Upper lobe of left lung (tissue), 6 donors: ENCODE data around the gene PRCP. TPM values are rescaled to one million over a fixed set of nuclear protein-coding genes. Genes with fewer than 3 reads are reported as not detected.
A peak's percentile ranks its signal among the peaks of the same experiment; 100 is the strongest.

Experiments used
- ATAC-seq, 2 donors: fragments of 200-7000 bp; cut with Tn5 transposase; one replicate each; pipeline ENCODE4 v1.9.1; 2022; ENCODE audit warnings: mild to moderate bottlenecking in 2 of 2, moderate library complexity in 2 of 2; ENCODE audit not compliant: low FRiP score in 2 of 2
- DNase-seq, 2 donors: peaks; one replicate each; pipeline ENCODE4 v3.0.0-alpha.2; 2019 to 2020
- H3K27ac ChIP-seq, 4 donors: fragments of 200-600 bp; sonication (generic); one replicate each; pipeline ENCODE4 v1.5.1; 2016 to 2019
- H3K27me3 ChIP-seq, 4 donors: fragments of 200-600 bp; sonication (generic); one replicate each; pipeline ENCODE4 v1.5.1; 2017 to 2019
- H3K36me3 ChIP-seq, 4 donors: fragments of 200-600 bp; sonication (generic); one replicate each; pipeline ENCODE4 v1.5.1; 2016 to 2019
- H3K4me1 ChIP-seq, 4 donors: fragments of 200-600 bp; sonication (generic); one replicate each; pipeline ENCODE4 v1.5.1; 2018 to 2019
- H3K4me3 ChIP-seq, 4 donors: fragments of 200-600 bp; sonication (generic); one replicate each; pipeline ENCODE4 v1.5.1; 2017 to 2019; ENCODE audit warnings: mild to moderate bottlenecking in 2 of 4, moderate library complexity in 1 of 4
- H3K9me3 ChIP-seq, 4 donors: fragments of 200-600 bp; sonication (generic); one replicate each; pipeline ENCODE4 v1.5.1; 2018 to 2019
- EP300 ChIP-seq, 4 donors: sonication (generic); formaldehyde crosslinking; IDR thresholded peaks; one replicate each; pipeline ENCODE4 v1.5.1; 2017; ENCODE audit warnings: antibody characterized with exemption in 4 of 4, control low read depth in 2 of 4
- POLR2A ChIP-seq, 4 donors: fragments of 450-650 bp; IDR thresholded peaks; one replicate each; pipeline ENCODE4 v1.5.1; 2016 to 2017; ENCODE audit warnings: antibody characterized with exemption in 4 of 4, mild to moderate bottlenecking in 2 of 4
- POLR2AphosphoS5 ChIP-seq, 2 donors: sonication (generic); formaldehyde crosslinking; IDR thresholded peaks; one replicate each; pipeline ENCODE4 v1.5.1; 2017; ENCODE audit warnings: antibody characterized with exemption in 2 of 2
- WGBS, 2 donors: methylation state at CpG; one replicate each; pipeline ENCODE4 v1.1.5; 2017 to 2018; 5-methylcytosine and 5-hydroxymethylcytosine counted together
- total RNA-seq, 6 donors: library from RNA; depleted of rRNA in 4 of 6; stranded (reverse); fragments of >200 nt in 4 of 6; gene quantifications; one replicate each; pipeline versions ENCODE4 v1.1.0 to v1.2.1, GENCODE V29; 2016 to 2021
- TF ChIP-seq, protein P1 (sequence below), 6 experiments: fragments of 450-650 bp in 4 of 6; fragments of 200-600 bp in 2 of 6; sonication (generic) in 2 of 6; IDR thresholded peaks; one replicate each; pipeline ENCODE4 v1.5.1; 2016 to 2019; ENCODE audit warnings: antibody characterized with exemption in 6 of 6
- donor health status: DM: no; HTN: no; CAD: no; lungs with moderate emphysema.
- donor health status: DM: no; HTN: yes; CAD: no; lungs with severe emphysema.

The PRCP gene
- total RNA-seq, 6 donors from 2014 or later = 11.5 to 84.5 (median 39.1) TPM

DNA sequence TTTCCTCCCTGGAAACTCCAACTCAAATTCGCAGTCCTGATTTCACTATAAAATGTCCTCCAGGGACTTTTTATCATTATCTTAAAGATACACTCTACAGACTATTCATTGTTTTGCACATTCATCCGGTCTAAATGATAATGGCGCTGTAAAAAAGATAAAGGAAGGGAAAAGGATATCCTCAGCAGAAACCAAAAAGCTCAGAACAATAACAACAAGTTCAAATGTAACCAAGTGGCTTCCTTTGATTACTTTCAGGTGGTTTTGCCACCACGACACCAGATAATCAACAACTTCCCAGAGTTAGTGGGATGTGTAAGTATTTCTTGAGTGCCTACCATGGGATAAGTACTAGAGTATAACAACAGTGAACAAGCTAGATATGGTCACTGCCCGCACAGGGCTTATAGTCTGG lies 26.3 kb downstream of the PRCP start:
- H3K9me3 ChIP-seq = no peaks in the 10 kb centered on the region
- H3K4me1 ChIP-seq = peaks cover 7 to 13% (median 9%) of the 10 kb centered on the region in 4 donors
- ATAC-seq (no peak), DNase-seq (no peak)
- TF ChIP-seq, protein P1, sequence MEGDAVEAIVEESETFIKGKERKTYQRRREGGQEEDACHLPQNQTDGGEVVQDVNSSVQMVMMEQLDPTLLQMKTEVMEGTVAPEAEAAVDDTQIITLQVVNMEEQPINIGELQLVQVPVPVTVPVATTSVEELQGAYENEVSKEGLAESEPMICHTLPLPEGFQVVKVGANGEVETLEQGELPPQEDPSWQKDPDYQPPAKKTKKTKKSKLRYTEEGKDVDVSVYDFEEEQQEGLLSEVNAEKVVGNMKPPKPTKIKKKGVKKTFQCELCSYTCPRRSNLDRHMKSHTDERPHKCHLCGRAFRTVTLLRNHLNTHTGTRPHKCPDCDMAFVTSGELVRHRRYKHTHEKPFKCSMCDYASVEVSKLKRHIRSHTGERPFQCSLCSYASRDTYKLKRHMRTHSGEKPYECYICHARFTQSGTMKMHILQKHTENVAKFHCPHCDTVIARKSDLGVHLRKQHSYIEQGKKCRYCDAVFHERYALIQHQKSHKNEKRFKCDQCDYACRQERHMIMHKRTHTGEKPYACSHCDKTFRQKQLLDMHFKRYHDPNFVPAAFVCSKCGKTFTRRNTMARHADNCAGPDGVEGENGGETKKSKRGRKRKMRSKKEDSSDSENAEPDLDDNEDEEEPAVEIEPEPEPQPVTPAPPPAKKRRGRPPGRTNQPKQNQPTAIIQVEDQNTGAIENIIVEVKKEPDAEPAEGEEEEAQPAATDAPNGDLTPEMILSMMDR (IDR thresholded peaks at IDR 0.05) = no peak
- no peak for TF ChIP-seq EP300 (IDR thresholded peaks at IDR 0.05)
- TF ChIP-seq POLR2AphosphoS5 (IDR thresholded peaks at IDR 0.05) = no peak
- TF ChIP-seq POLR2A (IDR thresholded peaks at IDR 0.05) = no peak
- no peaks in the 10 kb centered on the region for H3K27me3 ChIP-seq
- H3K36me3 ChIP-seq = no peaks in the 10 kb centered on the region
- H3K27ac ChIP-seq = no peak overlapping the region
- H3K4me3 ChIP-seq = no peak overlapping the region
- 53 to 54% methylated on average over 5 of the region's 5 CpGs for WGBS, 2 donors

DNA sequence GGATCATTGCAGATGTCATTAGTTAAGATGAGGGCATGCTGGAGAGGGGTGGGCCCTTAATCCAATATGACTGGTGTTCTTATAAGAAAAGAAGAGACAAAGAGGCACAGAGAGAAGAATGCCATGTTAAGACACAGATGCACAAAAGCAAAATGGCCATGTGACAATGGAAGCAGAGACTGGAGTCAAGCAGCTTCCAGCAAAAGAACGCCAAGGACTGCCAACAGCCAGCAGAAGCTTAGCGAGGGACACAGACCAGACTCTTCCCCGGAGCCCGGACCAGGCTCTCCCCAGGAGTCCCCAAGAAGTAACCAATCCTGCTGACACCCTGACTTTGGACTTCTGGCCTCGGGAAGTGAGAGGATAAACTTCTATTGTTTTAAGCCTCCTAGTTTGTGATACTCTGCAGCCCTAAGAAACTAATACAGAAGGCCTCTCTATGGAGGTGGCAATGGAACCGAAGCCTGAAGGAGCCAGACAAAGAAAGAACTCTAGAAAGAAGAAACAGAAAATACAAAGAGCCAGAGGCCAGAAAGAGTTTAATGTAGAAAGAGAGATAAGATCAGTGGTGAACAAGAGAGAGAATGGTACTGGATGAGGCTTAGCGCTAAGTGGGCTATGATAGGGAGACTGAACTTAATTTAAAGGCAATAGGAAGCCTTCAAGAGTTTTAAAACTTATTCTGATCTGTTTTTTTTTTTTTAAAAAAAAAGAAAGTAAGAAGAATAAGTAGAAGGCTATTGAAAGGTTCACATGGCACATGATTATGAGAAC lies 27.7 kb downstream of the PRCP start:
- 72 to 80% methylated on average over 7 of the region's 7 CpGs for WGBS, 2 donors
- DNase-seq = no peak
- Histone ChIP-seq H3K9me3 (no peaks in the 10 kb centered on the region), H3K27me3 (no peaks in the 10 kb centered on the region), H3K4me3 (no peak overlapping the region), H3K27ac (no peak overlapping the region), H3K4me1 (peaks cover 9 to 22% (median 15%) of the 10 kb centered on the region in 4 donors), H3K36me3 (no peaks in the 10 kb centered on the region)
- TF ChIP-seq, protein P1 (IDR thresholded peaks at IDR 0.05) = no peak
- TF ChIP-seq EP300 (IDR thresholded peaks at IDR 0.05) = no peak
- no peak for ATAC-seq

DNA sequence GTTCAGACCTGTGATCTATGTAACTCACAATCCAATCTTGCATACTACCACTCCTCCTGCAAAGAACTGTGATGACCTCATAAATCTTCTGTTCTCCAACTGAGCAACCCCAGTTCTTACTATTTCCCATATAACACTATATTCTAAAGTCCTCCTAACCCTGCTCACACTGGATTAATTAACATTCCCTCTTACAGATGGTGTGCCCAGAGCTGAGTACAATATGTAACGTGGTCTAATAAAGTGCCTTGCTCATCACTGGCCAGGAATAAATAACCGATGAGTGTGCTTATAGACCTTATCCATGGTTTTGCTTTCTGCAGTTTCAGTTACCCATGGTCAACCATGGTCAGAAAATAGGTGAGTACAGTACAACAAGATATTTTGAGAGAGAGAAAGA lies 28.6 kb downstream of the PRCP start:
- TF ChIP-seq EP300 (IDR thresholded peaks at IDR 0.05) = no peak
- TF ChIP-seq POLR2A (IDR thresholded peaks at IDR 0.05) = no peak
- TF ChIP-seq, protein P1 (IDR thresholded peaks at IDR 0.05) = no peak
- TF ChIP-seq POLR2AphosphoS5 (IDR thresholded peaks at IDR 0.05) = no peak
- WGBS, 2 donors = 94 to 100% methylated on average over 2 of the region's 2 CpGs
- no peak for DNase-seq
- Histone ChIP-seq H3K4me1 (peaks cover 9 to 25% (median 19%) of the 10 kb centered on the region in 4 donors), H3K36me3 (no peaks in the 10 kb centered on the region), H3K9me3 (no peaks in the 10 kb centered on the region), H3K27ac (no peak overlapping the region), H3K27me3 (no peaks in the 10 kb centered on the region), H3K4me3 (no peak overlapping the region)
- ATAC-seq = no peak

- DNase-seq (peak in 1 of 2 donors; percentile 22), ATAC-seq (peak in 1 of 2 donors; percentile 57)
- H3K4me1 ChIP-seq = peaks cover 11 to 25% (median 20%) of the 10 kb centered on the region in 4 donors
- H3K27ac ChIP-seq = no peak overlapping the region
- TF ChIP-seq POLR2AphosphoS5 (IDR thresholded peaks at IDR 0.05) (no peak), EP300 (IDR thresholded peaks at IDR 0.05) (no peak), POLR2A (IDR thresholded peaks at IDR 0.05) (no peak)
- TF ChIP-seq, protein P1 (IDR thresholded peaks at IDR 0.05) = no peak
- no peaks in the 10 kb centered on the region for H3K36me3 ChIP-seq
- no peaks in the 10 kb centered on the region for H3K9me3 ChIP-seq
- H3K27me3 ChIP-seq = no peaks in the 10 kb centered on the region
- no peak overlapping the region for H3K4me3 ChIP-seq
Measured at GRCh38 chr11:82869657-82870056, 30.6 kb downstream of the PRCP start.
